Measurements from ENCODE around the gene KCNMA1.
"Not testable (repeated sequence)": the region's sequence is repeated elsewhere in the genome, so short reads cannot be mapped to it uniquely, and the experiment has no call there.

Gene KCNMA1

DNA sequence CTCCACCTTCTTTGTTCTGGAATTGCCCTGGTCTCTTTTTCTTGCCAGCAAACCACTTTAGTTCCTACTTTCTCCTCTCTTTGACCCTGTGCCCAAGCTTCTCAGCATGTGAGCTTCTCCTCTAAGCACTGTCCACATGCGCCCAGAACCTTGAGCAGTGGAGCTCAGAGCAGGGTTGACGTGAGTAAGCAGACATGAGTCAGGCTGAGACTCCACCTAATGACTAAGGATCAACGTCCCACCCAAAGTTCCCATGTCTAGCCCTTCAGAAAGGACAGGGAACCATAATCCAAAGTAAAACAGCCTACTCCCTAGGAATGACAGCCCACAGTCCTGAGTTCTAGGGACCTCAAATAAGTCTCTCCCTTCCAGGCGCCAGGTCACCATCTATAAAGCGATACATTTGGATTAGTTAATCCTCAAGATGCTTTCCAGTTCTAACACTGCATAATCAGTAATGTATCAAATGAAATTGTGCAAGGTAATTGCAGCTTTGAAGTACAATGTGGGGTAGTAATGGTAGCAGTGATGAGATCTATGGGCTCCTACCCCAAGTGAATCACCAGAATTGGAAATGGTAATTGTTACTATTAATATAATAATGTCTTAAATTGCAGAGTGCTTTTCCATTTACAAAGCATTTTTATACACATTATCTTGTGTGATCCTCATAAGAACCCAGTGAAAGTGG is 44.5 kb downstream of the KCNMA1 start:
- DNase-seq (ENCODE audit: low read depth): peak; percentile 74
- no peak overlapping the region for H3K4me3 ChIP-seq (ENCODE audit: low read length)
- TF ChIP-seq, protein P1, sequence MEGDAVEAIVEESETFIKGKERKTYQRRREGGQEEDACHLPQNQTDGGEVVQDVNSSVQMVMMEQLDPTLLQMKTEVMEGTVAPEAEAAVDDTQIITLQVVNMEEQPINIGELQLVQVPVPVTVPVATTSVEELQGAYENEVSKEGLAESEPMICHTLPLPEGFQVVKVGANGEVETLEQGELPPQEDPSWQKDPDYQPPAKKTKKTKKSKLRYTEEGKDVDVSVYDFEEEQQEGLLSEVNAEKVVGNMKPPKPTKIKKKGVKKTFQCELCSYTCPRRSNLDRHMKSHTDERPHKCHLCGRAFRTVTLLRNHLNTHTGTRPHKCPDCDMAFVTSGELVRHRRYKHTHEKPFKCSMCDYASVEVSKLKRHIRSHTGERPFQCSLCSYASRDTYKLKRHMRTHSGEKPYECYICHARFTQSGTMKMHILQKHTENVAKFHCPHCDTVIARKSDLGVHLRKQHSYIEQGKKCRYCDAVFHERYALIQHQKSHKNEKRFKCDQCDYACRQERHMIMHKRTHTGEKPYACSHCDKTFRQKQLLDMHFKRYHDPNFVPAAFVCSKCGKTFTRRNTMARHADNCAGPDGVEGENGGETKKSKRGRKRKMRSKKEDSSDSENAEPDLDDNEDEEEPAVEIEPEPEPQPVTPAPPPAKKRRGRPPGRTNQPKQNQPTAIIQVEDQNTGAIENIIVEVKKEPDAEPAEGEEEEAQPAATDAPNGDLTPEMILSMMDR (conservative IDR thresholded peaks at IDR 0.05; ENCODE audit: low read depth, low read length): no peak

DNA sequence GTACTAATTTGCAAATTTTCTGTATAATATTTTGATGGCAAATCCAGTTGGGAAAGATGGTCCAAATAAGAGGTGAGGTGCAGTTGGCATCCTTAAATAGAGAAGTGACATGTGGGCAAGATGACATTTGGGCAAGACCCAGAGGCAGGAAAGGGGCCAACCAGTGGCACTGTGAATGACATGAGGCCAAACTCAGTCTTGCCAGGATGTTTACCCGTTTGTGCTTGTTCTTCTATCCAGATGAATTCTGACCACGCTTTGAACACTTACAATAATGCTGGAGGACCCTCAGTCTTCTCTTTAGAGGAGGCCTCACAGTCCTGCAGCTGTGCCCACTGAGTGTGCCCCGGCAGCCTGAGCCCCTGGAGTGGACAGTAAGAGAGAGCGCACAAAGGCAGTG is 45.1 kb downstream of the KCNMA1 start:
- H3K4me3 ChIP-seq (ENCODE audit: low read length): no peak overlapping the region
- no peak for DNase-seq (ENCODE audit: low read depth)
- TF ChIP-seq, protein P1 (conservative IDR thresholded peaks at IDR 0.05; ENCODE audit: low read depth, low read length): no peak

DNA sequence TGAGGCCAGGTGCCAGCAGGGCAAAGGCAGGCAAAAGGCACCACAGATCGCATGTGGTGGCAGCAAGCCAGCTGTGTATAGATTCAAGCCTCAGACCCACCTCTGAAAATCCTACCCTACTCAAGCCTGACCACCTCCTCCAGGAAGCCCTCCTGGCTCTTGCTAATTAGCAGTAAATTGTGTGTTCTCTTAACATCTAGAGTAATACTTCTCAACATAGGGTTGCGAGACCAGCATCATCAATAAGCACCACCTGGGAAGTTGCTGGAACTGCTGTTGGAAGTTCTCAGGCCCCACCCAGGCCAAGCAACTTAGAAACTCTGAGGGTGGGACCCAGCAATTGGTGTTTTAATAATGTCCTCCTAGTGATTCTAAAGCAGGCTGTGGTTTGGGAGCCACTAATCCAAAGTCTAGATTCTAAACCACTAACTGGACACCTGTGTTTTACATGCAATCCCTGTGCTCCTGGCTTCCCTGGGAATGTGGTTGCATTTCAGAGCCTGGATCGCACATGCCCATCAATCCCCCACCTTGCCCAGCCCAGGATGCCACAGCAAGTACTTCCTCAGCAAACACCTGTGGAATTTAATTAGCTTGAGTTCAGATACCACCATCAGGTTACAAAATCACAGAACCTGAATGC is 46.2 kb downstream of the KCNMA1 start:
- TF ChIP-seq, protein P1 (conservative IDR thresholded peaks at IDR 0.05; ENCODE audit: low read depth, low read length): no peak
- H3K4me3 ChIP-seq (ENCODE audit: low read length): no peak overlapping the region
- DNase-seq (ENCODE audit: low read depth): no peak

DNA sequence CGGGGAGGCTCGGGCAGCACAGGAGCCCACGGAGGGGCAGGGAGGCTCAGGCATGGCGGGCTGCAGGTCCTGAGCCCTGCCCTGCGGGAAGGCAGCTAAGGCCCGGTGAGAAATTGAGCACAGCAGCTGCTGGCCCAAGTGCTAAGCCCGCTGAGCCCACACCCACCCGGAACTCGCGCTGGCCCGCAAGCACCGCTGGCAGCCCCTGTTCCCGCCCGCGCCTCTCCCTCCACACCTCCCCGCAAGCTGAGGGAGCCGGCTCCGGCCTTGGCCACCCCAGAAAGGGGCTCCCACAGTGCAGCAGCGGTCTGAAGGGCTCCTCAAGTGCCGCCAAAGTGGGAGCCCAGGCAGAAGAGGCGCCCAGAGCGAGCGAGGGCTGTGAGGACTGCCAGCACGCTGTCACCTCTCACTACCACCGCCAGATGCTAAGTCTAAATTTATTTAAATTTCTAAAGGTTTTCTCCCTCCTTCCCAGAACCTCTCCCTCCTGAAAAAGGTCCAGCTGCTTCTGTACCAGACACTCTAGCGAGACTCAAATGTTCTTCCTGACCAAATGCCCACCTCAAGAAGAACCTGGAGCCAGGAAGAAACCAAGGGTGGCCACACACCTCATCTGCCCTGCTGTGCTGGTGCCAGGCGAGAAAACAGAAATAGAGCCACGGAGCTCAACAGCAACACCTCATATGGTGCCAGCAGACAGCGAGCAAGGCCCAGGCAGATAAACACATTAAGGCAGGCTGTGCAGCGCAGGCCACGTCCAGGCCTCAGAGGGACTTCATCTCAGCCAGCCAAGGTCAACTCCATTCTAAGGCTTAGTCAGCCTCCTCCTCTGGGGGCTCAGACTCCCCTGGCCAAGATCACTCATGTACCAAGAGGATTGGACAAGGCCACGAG is 47.0 kb downstream of the KCNMA1 start:
- H3K4me3 ChIP-seq (ENCODE audit: low read length): no peak overlapping the region
- no peak for DNase-seq (ENCODE audit: low read depth)
- TF ChIP-seq, protein P1 (conservative IDR thresholded peaks at IDR 0.05; ENCODE audit: low read depth, low read length): no peak

DNA sequence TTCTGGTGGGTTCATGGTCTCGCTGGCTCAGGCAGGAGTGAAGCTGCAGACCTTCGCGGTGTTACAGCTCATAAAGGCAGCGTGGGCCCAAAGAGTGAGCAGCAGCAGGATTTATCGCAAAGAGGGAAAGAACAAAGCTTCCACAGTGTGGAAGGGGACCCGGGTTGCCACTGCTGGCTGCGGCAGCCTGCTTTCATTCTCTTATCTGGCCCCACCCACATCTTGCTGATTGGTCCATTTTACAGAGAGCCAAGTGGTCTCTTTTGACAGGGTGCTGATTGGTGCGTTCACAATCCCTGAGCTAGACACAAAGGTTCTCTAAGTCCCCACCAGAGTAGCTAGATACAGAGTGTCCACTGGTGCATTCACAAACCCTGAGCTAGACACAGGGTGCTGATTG is 47.9 kb downstream of the KCNMA1 start:
- not testable (repeated sequence) for DNase-seq (ENCODE audit: low read depth); H3K4me3 ChIP-seq (ENCODE audit: low read length)

DNA sequence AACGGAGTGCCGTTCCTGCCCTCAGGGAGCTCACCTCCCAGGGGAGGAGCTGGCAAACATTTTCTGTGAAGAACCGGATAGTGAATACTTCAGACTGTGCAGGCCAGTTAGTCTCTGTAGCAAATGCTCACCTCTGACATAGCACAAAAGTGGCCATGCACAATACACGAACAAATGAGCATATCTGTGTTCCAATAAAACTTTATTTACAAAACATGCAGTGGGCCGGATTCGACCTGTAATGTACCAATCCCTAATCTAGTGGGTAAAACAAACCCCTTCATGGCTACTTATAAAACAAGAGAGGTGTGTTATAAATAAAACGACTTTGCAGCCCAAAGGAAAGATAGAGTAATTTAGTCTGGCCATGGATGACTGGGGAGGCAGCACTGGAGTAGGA is 48.7 kb downstream of the KCNMA1 start:
- DNase-seq (ENCODE audit: low read depth): no peak
- TF ChIP-seq, protein P1 (conservative IDR thresholded peaks at IDR 0.05; ENCODE audit: low read depth, low read length): no peak
- no peak overlapping the region for H3K4me3 ChIP-seq (ENCODE audit: low read length)

DNA sequence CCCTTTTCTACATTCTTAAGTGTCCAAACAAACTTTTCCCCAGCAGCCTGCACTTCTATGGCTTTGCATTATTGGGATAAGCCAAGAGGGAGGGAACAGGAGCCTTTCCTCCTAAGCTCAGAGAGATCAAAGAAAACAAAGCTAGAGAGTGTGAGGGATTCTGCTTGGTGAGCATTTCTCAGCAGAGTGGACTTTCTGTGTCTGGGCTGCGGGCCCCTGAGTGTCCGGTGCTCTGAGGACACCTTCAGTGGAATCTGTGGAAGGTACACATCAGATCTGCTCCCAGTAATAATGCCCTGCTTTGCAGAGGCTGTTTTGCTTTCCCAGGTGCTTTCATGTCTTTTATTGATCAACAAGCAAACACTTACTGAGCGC is 50.2 kb downstream of the KCNMA1 start:
- no peak for DNase-seq (ENCODE audit: low read depth)
- H3K4me3 ChIP-seq (ENCODE audit: low read length): no peak overlapping the region
- TF ChIP-seq, protein P1 (conservative IDR thresholded peaks at IDR 0.05; ENCODE audit: low read depth, low read length): no peak

All from retinal pigment epithelial cell (primary cell).